ELR (cell line): ENCODE measurements around the gene RIPOR2.

Experiments
- DNase-seq: peaks from one replicate; pipeline ENCODE4 v3.0.0-alpha.2; 2015; ENCODE audit warnings: low read depth

The RIPOR2 gene

GRCh38 chr6:24844061-24844460 is 91.7 kb downstream of the RIPOR2 start:
- no peak for DNase-seq

GRCh38 chr6:24840187-24840586 is 95.6 kb downstream of the RIPOR2 start:
- DNase-seq, result no peak

GRCh38 chr6:24838994-24839393 is 96.8 kb downstream of the RIPOR2 start:
- no peak for DNase-seq

GRCh38 chr6:24838081-24838480 is 97.7 kb downstream of the RIPOR2 start:
- DNase-seq, result no peak

GRCh38 chr6:24836109-24836508 is 99.7 kb downstream of the RIPOR2 start:
- DNase-seq, result no peak

GRCh38 chr6:24833711-24834386 is 101.9 kb downstream of the RIPOR2 start:
- DNase-seq, result no peak

- no peak for DNase-seq
Measured at GRCh38 chr6:24832794-24833193, 103.0 kb downstream of the RIPOR2 start.

- DNase-seq, result no peak
Measured at GRCh38 chr6:24831771-24832716, 103.7 kb downstream of the RIPOR2 start.

GRCh38 chr6:24829657-24830056 is 106.1 kb downstream of the RIPOR2 start:
- no peak for DNase-seq

- no peak for DNase-seq
Measured at GRCh38 chr6:24827970-24828369, 107.8 kb downstream of the RIPOR2 start.

- no peak for DNase-seq
Measured at GRCh38 chr6:24827162-24827561, 108.6 kb downstream of the RIPOR2 start.

GRCh38 chr6:24825130-24825630 is 110.6 kb downstream of the RIPOR2 start:
- no peak for DNase-seq

GRCh38 chr6:24824142-24824938 is 111.4 kb downstream of the RIPOR2 start:
- DNase-seq, result no peak

GRCh38 chr6:24823185-24823584 is 112.6 kb downstream of the RIPOR2 start:
- DNase-seq, result no peak

- DNase-seq, result peak; percentile 60
Measured at GRCh38 chr6:24822696-24823095, 113.1 kb downstream of the RIPOR2 start.

GRCh38 chr6:24821860-24822444 is 113.8 kb downstream of the RIPOR2 start:
- no peak for DNase-seq

GRCh38 chr6:24818346-24818745 is 117.4 kb downstream of the RIPOR2 start:
- DNase-seq, result no peak

- no peak for DNase-seq
Measured at GRCh38 chr6:24809728-24810127, 126.0 kb downstream of the RIPOR2 start.

- no peak for DNase-seq
Measured at GRCh38 chr6:24807584-24807983, 128.2 kb downstream of the RIPOR2 start.

- no peak for DNase-seq
Measured at GRCh38 chr6:24802271-24803059, 133.3 kb downstream of the RIPOR2 start.

- no peak for DNase-seq
Measured at GRCh38 chr6:24799541-24799915, 136.2 kb downstream of the RIPOR2 start.
